DND-41 (cell line): Measurements from ENCODE around the gene PSG2.
A peak's percentile ranks its signal among the peaks of the same experiment; 100 is the strongest.
"Not testable (repeated sequence)": the region's sequence is repeated elsewhere in the genome, so short reads cannot be mapped to it uniquely, and the experiment has no call there.

Source experiments
- ATAC-seq: fragments of 200-7000 bp; cut with Tn5 transposase; 3 replicates; pipeline ENCODE4 v1.9.1; 2021; ENCODE audit warnings: low read depth; ENCODE audit not compliant: insufficient read depth
- DNase-seq: peaks from one replicate; pipeline ENCODE4 v3.0.0-alpha.2; 2020
- H2AFZ ChIP-seq: 2 replicates; pipeline ENCODE4 v1.6.0; 2012; ENCODE audit warnings: low read depth, low read length
- H3K27ac ChIP-seq: 2 replicates; pipeline ENCODE4 v1.5.1; 2012; ENCODE audit warnings: low read length, inconsistent platforms
- H3K27me3 ChIP-seq: fragments of 200-600 bp; sonication (generic); 2 replicates; pipeline ENCODE4 v1.6.0; 2012; ENCODE audit warnings: low read length, mild to moderate bottlenecking, inconsistent platforms; ENCODE audit not compliant: insufficient read depth, poor library complexity
- H3K36me3 ChIP-seq: 2 replicates; pipeline ENCODE4 v1.5.1; 2012; ENCODE audit warnings: low read length, inconsistent platforms; ENCODE audit not compliant: insufficient read depth
- H3K4me1 ChIP-seq: 2 replicates; pipeline ENCODE4 v1.5.1; 2012; ENCODE audit warnings: mild to moderate bottlenecking, low read length; ENCODE audit not compliant: insufficient read depth
- H3K4me2 ChIP-seq: 2 replicates; pipeline ENCODE4 v1.6.0; 2012; ENCODE audit warnings: mild to moderate bottlenecking, moderate library complexity, low read length, inconsistent platforms; ENCODE audit not compliant: insufficient read depth
- H3K4me3 ChIP-seq, 2 experiments: fragments of 200-600 bp in 1 of 2; shearing (Covaris generic) in 1 of 2; 2 replicates each; pipeline ENCODE4 v1.5.1; 2012 to 2016; ENCODE audit warnings: inconsistent platforms in 2 of 2, low read length in 2 of 2, mild to moderate bottlenecking in 2 of 2, low read depth in 1 of 2, moderate library complexity in 1 of 2
- H3K79me2 ChIP-seq: 2 replicates; pipeline ENCODE4 v1.6.0; 2012; ENCODE audit warnings: low read length, inconsistent platforms; ENCODE audit not compliant: insufficient read depth
- H3K9ac ChIP-seq: 2 replicates; pipeline ENCODE4 v1.6.0; 2012; ENCODE audit warnings: low read depth, mild to moderate bottlenecking, inconsistent platforms, low read length, moderate library complexity
- H3K9me3 ChIP-seq: 2 replicates; pipeline ENCODE4 v1.5.1; 2012; ENCODE audit warnings: low read length, moderate library complexity, mild to moderate bottlenecking, inconsistent platforms; ENCODE audit not compliant: insufficient read depth, severe bottlenecking
- H4K20me1 ChIP-seq: 2 replicates; pipeline ENCODE4 v1.6.0; 2012; ENCODE audit warnings: low read length; ENCODE audit not compliant: insufficient read depth
- TF ChIP-seq, protein P1 (sequence below): IDR thresholded peaks from 2 replicates; pipeline ENCODE4 v1.5.1; 2012; ENCODE audit warnings: borderline replicate concordance, low read length, moderate library complexity, mild to moderate bottlenecking; ENCODE audit not compliant: poor library complexity, severe bottlenecking; ENCODE audit errors: extremely low read depth

The PSG2 gene

DNA sequence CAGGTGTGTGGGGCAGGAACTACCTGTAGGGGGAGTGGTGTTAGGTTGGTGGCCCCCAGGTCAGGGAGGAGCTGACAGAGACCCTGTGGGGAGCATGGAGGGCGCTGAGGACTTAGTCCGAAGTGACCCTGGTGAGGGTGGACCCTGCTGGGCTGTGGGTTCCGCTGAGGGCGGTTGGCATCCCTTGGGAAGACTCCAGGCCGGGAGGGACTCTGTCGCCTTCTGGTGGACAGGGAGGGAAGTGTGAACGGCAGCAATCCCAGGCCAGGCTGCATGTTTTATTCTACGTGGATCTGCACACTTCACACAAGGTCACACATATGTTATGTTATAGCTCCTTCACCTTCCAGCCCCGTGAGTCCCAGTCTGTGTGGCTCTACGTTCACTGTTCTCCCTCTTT lies 54.5 kb downstream of the PSG2 start:
- H3K4me2 ChIP-seq, H3K9ac ChIP-seq, H2AFZ ChIP-seq, H3K27ac ChIP-seq, H3K9me3 ChIP-seq, H3K4me3 ChIP-seq, H3K4me1 ChIP-seq, H3K79me2 ChIP-seq, H3K27me3 ChIP-seq, ATAC-seq, DNase-seq, H3K36me3 ChIP-seq, H4K20me1 ChIP-seq: not testable (repeated sequence)
- TF ChIP-seq, protein P1, sequence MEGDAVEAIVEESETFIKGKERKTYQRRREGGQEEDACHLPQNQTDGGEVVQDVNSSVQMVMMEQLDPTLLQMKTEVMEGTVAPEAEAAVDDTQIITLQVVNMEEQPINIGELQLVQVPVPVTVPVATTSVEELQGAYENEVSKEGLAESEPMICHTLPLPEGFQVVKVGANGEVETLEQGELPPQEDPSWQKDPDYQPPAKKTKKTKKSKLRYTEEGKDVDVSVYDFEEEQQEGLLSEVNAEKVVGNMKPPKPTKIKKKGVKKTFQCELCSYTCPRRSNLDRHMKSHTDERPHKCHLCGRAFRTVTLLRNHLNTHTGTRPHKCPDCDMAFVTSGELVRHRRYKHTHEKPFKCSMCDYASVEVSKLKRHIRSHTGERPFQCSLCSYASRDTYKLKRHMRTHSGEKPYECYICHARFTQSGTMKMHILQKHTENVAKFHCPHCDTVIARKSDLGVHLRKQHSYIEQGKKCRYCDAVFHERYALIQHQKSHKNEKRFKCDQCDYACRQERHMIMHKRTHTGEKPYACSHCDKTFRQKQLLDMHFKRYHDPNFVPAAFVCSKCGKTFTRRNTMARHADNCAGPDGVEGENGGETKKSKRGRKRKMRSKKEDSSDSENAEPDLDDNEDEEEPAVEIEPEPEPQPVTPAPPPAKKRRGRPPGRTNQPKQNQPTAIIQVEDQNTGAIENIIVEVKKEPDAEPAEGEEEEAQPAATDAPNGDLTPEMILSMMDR = peak; percentile 51

GRCh38 chr19:43027061-43027460 lies 55.4 kb downstream of the PSG2 start:
- not testable (repeated sequence) for ATAC-seq, H3K27me3 ChIP-seq, H3K79me2 ChIP-seq, H3K9me3 ChIP-seq, H3K9ac ChIP-seq, H3K4me3 ChIP-seq, H3K4me2 ChIP-seq, H3K27ac ChIP-seq, H2AFZ ChIP-seq, H3K4me1 ChIP-seq, H4K20me1 ChIP-seq, H3K36me3 ChIP-seq, DNase-seq

DNA sequence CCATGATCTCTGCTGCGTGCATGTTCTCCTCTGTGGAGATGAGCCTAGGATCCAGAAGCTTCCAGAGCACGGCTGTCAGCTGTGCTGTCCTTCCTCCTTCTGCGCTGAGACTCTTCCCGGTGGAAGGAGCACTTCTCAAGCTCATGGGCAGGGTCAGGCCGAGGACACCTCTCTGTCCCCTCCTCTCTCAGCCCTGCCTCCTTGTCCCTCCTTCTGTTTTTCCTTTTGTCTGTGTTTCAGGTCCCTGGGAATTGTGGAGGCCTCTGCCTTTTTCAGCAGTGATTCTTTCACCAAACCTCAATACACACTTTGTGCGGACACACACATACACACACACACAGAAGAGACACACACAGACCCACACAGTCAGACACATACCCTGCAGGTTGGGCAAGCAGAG lies 56.1 kb downstream of the PSG2 start, which contains the start of gene PSG11:
Gene PSG11 (minus strand): TSS at position 101 of the 400 bp plus-strand sequence. CDS start 97 bp downstream, at position 4.
- not testable (repeated sequence) for DNase-seq, H3K9me3 ChIP-seq, H2AFZ ChIP-seq, ATAC-seq, H3K4me3 ChIP-seq, H4K20me1 ChIP-seq, H3K9ac ChIP-seq, H3K79me2 ChIP-seq, H3K4me2 ChIP-seq, H3K4me1 ChIP-seq, H3K36me3 ChIP-seq, H3K27me3 ChIP-seq, H3K27ac ChIP-seq

DNA sequence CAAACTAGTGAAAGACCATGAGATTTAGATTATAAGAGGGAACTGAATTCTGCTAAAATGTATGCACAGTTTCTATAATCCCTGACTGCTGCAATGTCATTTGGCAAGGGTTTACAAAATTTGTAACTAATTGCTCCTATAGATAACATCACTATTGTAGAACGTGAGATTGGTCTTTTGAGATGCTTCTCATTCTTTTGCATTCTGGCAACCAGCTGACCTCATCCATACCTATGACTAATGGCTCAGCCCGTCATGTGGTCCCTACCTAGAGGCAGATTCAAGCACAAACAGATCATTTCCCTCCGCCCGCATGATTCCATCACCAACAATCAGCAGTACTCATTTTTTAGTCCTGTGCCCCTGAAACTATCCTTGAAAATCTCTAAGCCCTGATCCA lies 60.4 kb downstream of the PSG2 start:
- not testable (repeated sequence) for H3K9me3 ChIP-seq, H3K4me2 ChIP-seq, DNase-seq, H4K20me1 ChIP-seq, H3K36me3 ChIP-seq, H3K4me1 ChIP-seq, H3K27ac ChIP-seq, H3K4me3 ChIP-seq, H3K27me3 ChIP-seq, H3K9ac ChIP-seq, H3K79me2 ChIP-seq, ATAC-seq, H2AFZ ChIP-seq

GRCh38 chr19:43021629-43022028 lies 60.9 kb downstream of the PSG2 start:
- H3K4me1 ChIP-seq, H3K4me3 ChIP-seq, H3K27ac ChIP-seq, H3K27me3 ChIP-seq, DNase-seq, H3K4me2 ChIP-seq, H3K9me3 ChIP-seq, H3K79me2 ChIP-seq, ATAC-seq, H4K20me1 ChIP-seq, H3K36me3 ChIP-seq, H2AFZ ChIP-seq, H3K9ac ChIP-seq: not testable (repeated sequence)
